Type B pancreatic cell (in vitro differentiated cells): ENCODE measurements around the gene PLIN4. TPM values are rescaled to one million over a fixed set of nuclear protein-coding genes. Genes with fewer than 3 reads are reported as not detected.

Experiments
- DNase-seq: peaks from one replicate; pipeline ENCODE4 v3.0.0; 2021; ENCODE audit warnings: mixed read lengths; ENCODE audit not compliant: unreplicated experiment; ENCODE audit errors: extremely low spot score
- H3K27ac Mint-ChIP-seq: 2 replicates; pipeline ENCODE4 v1.8.0; 2021; ENCODE audit warnings: mild to moderate bottlenecking, mixed read lengths
- H3K27me3 Mint-ChIP-seq: 2 replicates; pipeline ENCODE4 v1.8.0; 2021; ENCODE audit warnings: mixed read lengths
- H3K36me3 Mint-ChIP-seq: 2 replicates; pipeline ENCODE4 v1.8.0; 2021; ENCODE audit warnings: mixed read lengths
- H3K4me1 Mint-ChIP-seq: one replicate; pipeline ENCODE4 v1.8.0; 2021; ENCODE audit warnings: mixed read lengths; ENCODE audit not compliant: unreplicated experiment
- H3K4me3 Mint-ChIP-seq: 2 replicates; pipeline ENCODE4 v1.8.0; 2021; ENCODE audit warnings: mild to moderate bottlenecking, mixed read lengths
- H3K9me3 Mint-ChIP-seq: 2 replicates; pipeline ENCODE4 v1.8.0; 2021; ENCODE audit warnings: mixed read lengths
- total RNA-seq: library from RNA; stranded (reverse); gene quantifications from 2 replicates; pipeline ENCODE4 v1.2.1, GENCODE V29; 2021; ENCODE audit warnings: low replicate concordance
- TF ChIP-seq, protein P1 (sequence below): fragments of 200-600 bp; sonication (generic); conservative IDR thresholded peaks from 2 replicates; pipeline ENCODE4 v1.5.0; 2021; ENCODE audit warnings: antibody characterized with exemption, mild to moderate bottlenecking

The PLIN4 gene
- total RNA-seq, 1 donor from 2014 or later, result 0.48 TPM

- Mint-ChIP-seq H3K4me3 (no peak overlapping the region), H3K27ac (no peak overlapping the region)
Observed at GRCh38 chr19:4519521-4520277, 1.4 kb upstream of the PLIN4 start.

DNA sequence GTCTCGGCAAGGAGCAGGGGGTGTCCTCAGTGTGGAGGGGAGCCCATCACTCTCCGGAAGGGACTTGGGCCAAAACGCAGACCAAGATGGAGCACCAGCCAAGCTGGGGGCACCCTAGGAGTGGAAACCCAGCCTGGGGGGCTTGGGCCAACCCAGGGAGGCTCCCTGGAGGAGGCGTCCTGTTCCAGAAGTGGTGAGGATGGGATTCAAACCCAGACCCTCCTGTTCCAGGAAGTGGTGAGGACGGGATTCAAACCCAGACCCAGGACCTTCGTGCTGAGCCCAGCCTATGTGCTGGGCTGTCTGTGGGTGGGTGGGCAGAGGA, 848 bp upstream of the PLIN4 start:
- DNase-seq, result no peak
- Mint-ChIP-seq H3K27me3 (no peaks in the 10 kb centered on the region), H3K4me1 (no peaks in the 10 kb centered on the region), H3K27ac (no peak overlapping the region), H3K9me3 (no peaks in the 10 kb centered on the region), H3K4me3 (no peak overlapping the region), H3K36me3 (no peaks in the 10 kb centered on the region)
- TF ChIP-seq, protein P1, sequence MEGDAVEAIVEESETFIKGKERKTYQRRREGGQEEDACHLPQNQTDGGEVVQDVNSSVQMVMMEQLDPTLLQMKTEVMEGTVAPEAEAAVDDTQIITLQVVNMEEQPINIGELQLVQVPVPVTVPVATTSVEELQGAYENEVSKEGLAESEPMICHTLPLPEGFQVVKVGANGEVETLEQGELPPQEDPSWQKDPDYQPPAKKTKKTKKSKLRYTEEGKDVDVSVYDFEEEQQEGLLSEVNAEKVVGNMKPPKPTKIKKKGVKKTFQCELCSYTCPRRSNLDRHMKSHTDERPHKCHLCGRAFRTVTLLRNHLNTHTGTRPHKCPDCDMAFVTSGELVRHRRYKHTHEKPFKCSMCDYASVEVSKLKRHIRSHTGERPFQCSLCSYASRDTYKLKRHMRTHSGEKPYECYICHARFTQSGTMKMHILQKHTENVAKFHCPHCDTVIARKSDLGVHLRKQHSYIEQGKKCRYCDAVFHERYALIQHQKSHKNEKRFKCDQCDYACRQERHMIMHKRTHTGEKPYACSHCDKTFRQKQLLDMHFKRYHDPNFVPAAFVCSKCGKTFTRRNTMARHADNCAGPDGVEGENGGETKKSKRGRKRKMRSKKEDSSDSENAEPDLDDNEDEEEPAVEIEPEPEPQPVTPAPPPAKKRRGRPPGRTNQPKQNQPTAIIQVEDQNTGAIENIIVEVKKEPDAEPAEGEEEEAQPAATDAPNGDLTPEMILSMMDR, result no peak

More at GRCh38 chr19:4519521-4520277, 1.4 kb upstream of the PLIN4 start:
- TF ChIP-seq, protein P1, result no peak
- Mint-ChIP-seq H3K4me1 (no peaks in the 10 kb centered on the region), H3K36me3 (no peaks in the 10 kb centered on the region), H3K9me3 (no peaks in the 10 kb centered on the region), H3K27me3 (no peaks in the 10 kb centered on the region)
- no peak for DNase-seq

GRCh38 chr19:4517451-4518057, 732 bp downstream of the PLIN4 start:
- Mint-ChIP-seq H3K4me1 (no peaks in the 10 kb centered on the region), H3K36me3 (no peaks in the 10 kb centered on the region), H3K27me3 (no peaks in the 10 kb centered on the region), H3K27ac (no peak overlapping the region), H3K9me3 (no peaks in the 10 kb centered on the region), H3K4me3 (no peak overlapping the region)
- TF ChIP-seq, protein P1, result no peak
- DNase-seq, result peak; percentile 65

DNA sequence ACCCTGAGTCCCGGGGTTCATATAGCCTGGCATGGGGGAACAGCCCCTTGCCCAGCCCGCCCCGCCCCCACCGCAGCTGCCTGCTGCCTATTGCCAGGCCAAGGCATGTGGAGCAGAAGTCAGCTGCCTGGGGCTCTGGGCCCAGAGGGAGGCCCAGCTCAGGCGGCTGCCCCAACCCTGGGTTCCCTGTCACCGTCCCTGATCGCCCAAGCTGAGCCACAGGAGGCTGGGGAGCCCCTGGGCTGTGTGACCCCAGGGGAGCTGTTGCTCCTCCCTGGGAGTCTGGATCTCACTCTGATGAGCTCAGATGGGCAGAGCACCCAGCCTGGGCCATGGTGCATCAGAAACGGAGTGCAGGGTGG, 1.4 kb downstream of the PLIN4 start:
- Mint-ChIP-seq H3K9me3 (no peaks in the 10 kb centered on the region), H3K36me3 (no peaks in the 10 kb centered on the region), H3K27me3 (no peaks in the 10 kb centered on the region), H3K27ac (no peak overlapping the region), H3K4me3 (no peak overlapping the region), H3K4me1 (no peaks in the 10 kb centered on the region)
- no peak for DNase-seq
- TF ChIP-seq, protein P1, result no peak

DNA sequence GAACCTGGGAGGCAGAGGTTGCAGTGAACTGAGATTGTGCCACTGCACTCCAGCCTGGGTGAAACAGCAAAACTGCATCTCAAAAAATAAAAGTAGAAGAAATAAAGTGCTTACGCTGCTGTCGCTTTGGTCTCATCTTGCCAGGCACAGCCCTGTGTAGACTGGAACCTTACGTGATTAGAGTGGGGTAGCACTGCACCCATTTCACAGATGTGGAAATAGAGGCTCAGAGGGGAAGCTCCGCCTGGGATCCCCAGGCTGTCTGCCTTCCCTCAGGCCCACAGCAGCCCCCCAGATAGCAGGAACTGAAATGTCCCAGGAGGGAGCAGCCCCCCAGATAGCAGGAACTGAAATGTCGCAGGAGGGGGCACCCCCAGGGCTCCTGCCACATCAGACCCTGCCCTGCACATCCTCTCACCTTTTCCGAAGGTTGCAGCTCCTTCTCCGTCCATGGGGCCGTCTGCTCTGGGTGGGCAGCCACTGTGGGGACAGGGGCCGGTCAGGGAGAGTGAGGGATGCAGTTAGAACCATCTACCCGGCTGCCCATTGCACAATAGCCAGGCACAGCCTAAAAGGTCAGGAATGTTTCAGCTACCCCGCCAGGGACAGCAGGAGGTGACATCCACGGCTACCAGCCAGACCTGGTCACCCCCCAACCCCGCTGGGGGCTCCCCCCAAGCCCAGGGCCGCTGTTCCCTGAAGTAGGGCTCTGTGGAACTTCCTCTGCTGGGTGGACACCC, 1.9 kb downstream of the PLIN4 start:
- Mint-ChIP-seq H3K27ac (no peak overlapping the region), H3K4me3 (no peak overlapping the region), H3K36me3 (no peaks in the 10 kb centered on the region), H3K4me1 (no peaks in the 10 kb centered on the region), H3K27me3 (no peaks in the 10 kb centered on the region), H3K9me3 (no peaks in the 10 kb centered on the region)
- TF ChIP-seq, protein P1, result no peak
- no peak for DNase-seq
